Neural cell (in vitro differentiated cells): ENCODE results near the gene COBL. TPM values are rescaled to one million over a fixed set of nuclear protein-coding genes. Genes with fewer than 3 reads are reported as not detected.

Experiments
- H2AFZ ChIP-seq: fragments of 200-600, 300-800 bp; sonication (generic), shearing (Covaris generic); 2 replicates; pipeline ENCODE4 v1.6.0; 2014; ENCODE audit warnings: low read depth, mild to moderate bottlenecking, antibody characterized with exemption, low read length, moderate library complexity
- H3F3A ChIP-seq: fragments of 200-600 bp; shearing (Covaris generic); 2 replicates; pipeline ENCODE4 v1.6.1; 2016; ENCODE audit warnings: mild to moderate bottlenecking, moderate library complexity, mixed read lengths, antibody characterized with exemption, low read length; ENCODE audit not compliant: insufficient read depth, poor library complexity, severe bottlenecking
- H3K27ac ChIP-seq: fragments of 200-600, 300-800 bp; sonication (generic), shearing (Covaris generic); 2 replicates; pipeline ENCODE4 v1.5.1; 2014; ENCODE audit warnings: mild to moderate bottlenecking, low read length, moderate library complexity
- H3K27me3 ChIP-seq: fragments of 300-800, 200-600 bp; sonication (generic), shearing (Covaris generic); 2 replicates; pipeline ENCODE4 v1.6.0; 2014; ENCODE audit warnings: mild to moderate bottlenecking, low read depth, low read length, moderate library complexity; ENCODE audit not compliant: insufficient read depth
- H3K36me3 ChIP-seq: fragments of 300-800, 200-600 bp; sonication (generic), shearing (Covaris generic); 2 replicates; pipeline ENCODE4 v1.5.1; 2014; ENCODE audit warnings: mild to moderate bottlenecking, antibody characterized with exemption, low read length, moderate library complexity; ENCODE audit not compliant: insufficient read depth
- H3K4me2 ChIP-seq: fragments of 300-800, 200-600 bp; sonication (generic), shearing (Covaris generic); 2 replicates; pipeline ENCODE4 v1.6.0; 2014; ENCODE audit warnings: mild to moderate bottlenecking, low read length
- H3K4me3 ChIP-seq: fragments of 300-800, 200-600 bp; sonication (generic), shearing (Covaris generic); 2 replicates; pipeline ENCODE4 v1.5.1; 2014; ENCODE audit warnings: mild to moderate bottlenecking, low read length, moderate library complexity
- H3K79me2 ChIP-seq: fragments of 200-600 bp; shearing (Covaris generic); replicated peaks from 2 replicates; pipeline ENCODE4 v1.6.0; 2014; ENCODE audit warnings: mild to moderate bottlenecking, low read length, moderate library complexity; ENCODE audit not compliant: insufficient read depth
- H3K9ac ChIP-seq: fragments of 300-800, 200-600 bp; sonication (generic), shearing (Covaris generic); 2 replicates; pipeline ENCODE4 v1.6.1; 2016; ENCODE audit warnings: mild to moderate bottlenecking, low read length, mixed read lengths
- H3K9me2 ChIP-seq: fragments of 200-600 bp; shearing (Covaris generic); 2 replicates; pipeline ENCODE4 v1.6.1; 2016; ENCODE audit warnings: mild to moderate bottlenecking, low read length, mixed read lengths; ENCODE audit not compliant: insufficient read depth
- H3K9me3 ChIP-seq: fragments of 200-600, 300-800 bp; sonication (generic), shearing (Covaris generic); 2 replicates; pipeline ENCODE4 v1.6.1; 2016; ENCODE audit warnings: mild to moderate bottlenecking, mixed run types, low read length, moderate library complexity, mixed read lengths
- H4K20me1 ChIP-seq: fragments of 200-600 bp; shearing (Covaris generic); 2 replicates; pipeline ENCODE4 v1.6.1; 2016; ENCODE audit warnings: mild to moderate bottlenecking, mixed run types; ENCODE audit not compliant: insufficient read depth
- CTCF ChIP-seq: fragments of 450-650 bp; IDR thresholded peaks from 2 replicates; pipeline ENCODE4 v1.5.1; 2014; ENCODE audit warnings: antibody characterized with exemption, mild to moderate bottlenecking, moderate library complexity; ENCODE audit not compliant: poor library complexity, severe bottlenecking
- EP300 ChIP-seq: fragments of 450-650 bp; conservative IDR thresholded peaks from 2 replicates; pipeline ENCODE4 v1.6.1; 2014; ENCODE audit warnings: antibody characterized with exemption, mild to moderate bottlenecking, moderate library complexity; ENCODE audit not compliant: poor library complexity, severe bottlenecking
- EZH2 ChIP-seq: fragments of 200-600, 300-800 bp; shearing (Covaris generic), sonication (generic); IDR thresholded peaks from 2 replicates; pipeline ENCODE4 v1.6.1; 2014; ENCODE audit warnings: antibody characterized with exemption, low read length, borderline replicate concordance, mild to moderate bottlenecking; ENCODE audit not compliant: insufficient read depth, poor library complexity, severe bottlenecking
- MXI1 ChIP-seq: fragments of 450-650 bp; conservative IDR thresholded peaks from 2 replicates; pipeline ENCODE4 v1.6.1; 2014; ENCODE audit warnings: antibody characterized with exemption, mild to moderate bottlenecking; ENCODE audit not compliant: poor library complexity, severe bottlenecking
- POLR2AphosphoS5 ChIP-seq: IDR thresholded peaks from 2 replicates; pipeline ENCODE4 v1.6.1; 2012
- RAD21 ChIP-seq: fragments of 450-650 bp; conservative IDR thresholded peaks from 2 replicates; pipeline ENCODE4 v1.6.1; 2014; ENCODE audit warnings: antibody characterized with exemption, mild to moderate bottlenecking, moderate library complexity
- REST ChIP-seq: IDR thresholded peaks from 2 replicates; pipeline ENCODE4 v1.6.1; 2012; ENCODE audit warnings: borderline replicate concordance
- SMC3 ChIP-seq: fragments of 450-650 bp; conservative IDR thresholded peaks from 2 replicates; pipeline ENCODE4 v1.6.1; 2014; ENCODE audit warnings: antibody characterized with exemption, mild to moderate bottlenecking, moderate library complexity; ENCODE audit not compliant: poor library complexity
- TAF1 ChIP-seq: IDR thresholded peaks from 2 replicates; pipeline ENCODE4 v1.6.1; 2012; ENCODE audit warnings: low read depth
- polyA plus RNA-seq: library from polyadenylated mRNA; depleted of rRNA; stranded (reverse); fragments of >200 nt; gene quantifications from 2 replicates; pipeline ENCODE4 v1.2.3, GENCODE V29; 2014

COBL gene
- polyA plus RNA-seq, 1 donor from 2014 or later: 0.12 TPM

DNA sequence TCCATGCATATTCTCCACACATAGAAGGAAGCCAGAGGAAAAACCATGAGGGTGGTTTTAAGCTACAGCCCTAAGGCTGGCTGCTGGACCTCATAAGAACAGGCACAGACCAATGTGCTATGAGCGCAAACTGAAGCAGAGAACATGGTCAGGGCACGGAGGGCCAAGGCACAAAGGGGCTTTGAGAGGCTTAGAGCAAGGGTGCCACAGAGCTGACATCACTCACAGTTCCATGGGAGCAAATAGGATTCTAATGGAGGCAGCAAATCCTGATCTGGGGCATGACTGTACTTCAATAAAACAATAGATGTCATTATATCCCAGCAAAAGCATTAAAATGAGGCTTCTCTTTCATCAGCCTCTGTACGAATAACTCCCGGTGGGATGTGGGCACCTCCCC lies 162.4 kb downstream of the COBL start:
- TF ChIP-seq EZH2: no peak
- no peak for TF ChIP-seq MXI1
- TF ChIP-seq POLR2AphosphoS5: no peak
- no peak for TF ChIP-seq SMC3
- no peak for TF ChIP-seq REST
- TF ChIP-seq TAF1: no peak
- TF ChIP-seq EP300: no peak
- TF ChIP-seq CTCF: no peak
- TF ChIP-seq RAD21: no peak
- H3K4me3 ChIP-seq: no peak overlapping the region
- no peaks in the 10 kb centered on the region for H3K9me3 ChIP-seq
- H3K36me3 ChIP-seq: no peaks in the 10 kb centered on the region
- H2AFZ ChIP-seq: no peak overlapping the region
- H3F3A ChIP-seq: no peaks in the 10 kb centered on the region
- no peaks in the 10 kb centered on the region for H3K27me3 ChIP-seq
- no peaks in the 10 kb centered on the region for H3K9me2 ChIP-seq
- H3K4me2 ChIP-seq: no peak overlapping the region
- H3K27ac ChIP-seq: no peak overlapping the region
- no peaks in the 10 kb centered on the region for H4K20me1 ChIP-seq
- H3K79me2 ChIP-seq: no peaks in the 10 kb centered on the region
- no peak overlapping the region for H3K9ac ChIP-seq

- no peak for TF ChIP-seq EZH2
- no peak for TF ChIP-seq TAF1
- TF ChIP-seq REST: no peak
- no peak for TF ChIP-seq RAD21
- TF ChIP-seq SMC3: no peak
- TF ChIP-seq MXI1: no peak
- no peak for TF ChIP-seq CTCF
- TF ChIP-seq EP300: no peak
- TF ChIP-seq POLR2AphosphoS5: no peak
- no peak overlapping the region for H3K4me2 ChIP-seq
- no peaks in the 10 kb centered on the region for H3F3A ChIP-seq
- H2AFZ ChIP-seq: no peak overlapping the region
- H3K9me2 ChIP-seq: no peaks in the 10 kb centered on the region
- no peaks in the 10 kb centered on the region for H3K27me3 ChIP-seq
- no peaks in the 10 kb centered on the region for H3K9me3 ChIP-seq
- H3K79me2 ChIP-seq: no peaks in the 10 kb centered on the region
- H3K36me3 ChIP-seq: no peaks in the 10 kb centered on the region
- no peak overlapping the region for H3K9ac ChIP-seq
- no peak overlapping the region for H3K4me3 ChIP-seq
- H3K27ac ChIP-seq: no peak overlapping the region
- H4K20me1 ChIP-seq: no peaks in the 10 kb centered on the region
Measured at GRCh38 chr7:51152706-51153200, 163.9 kb downstream of the COBL start.
